K562 (cell line): ENCODE measurements around the gene PRSS37. TPM values are rescaled to one million over a fixed set of nuclear protein-coding genes. Genes with fewer than 3 reads are reported as not detected.

ENCODE experiments used
- ATAC-seq: fragments of 200-7000 bp; cut with Tn5 transposase; 3 replicates; pipeline ENCODE4 v1.9.1; 2020; ENCODE audit warnings: moderate library complexity
- BruUV-seq: library from RNA; stranded (reverse); fragments of 400-500 nt; replicated peaks from 2 replicates; lab custom pipeline; 2021; lab: Mats Ljungman, UMichigan
- CTCF ChIA-PET: fragments of 300-600 bp; formaldehyde crosslinking; extraction: SDS; loops from one replicate; lab custom pipeline; 2021; ENCODE audit warnings: low intra/inter-chr PET ratio; lab: Yijun Ruan, JAX
- POLR2A ChIA-PET: fragments of 300-600, 350-650 bp; sonication (Branson Sonifier 250); formaldehyde crosslinking; extraction: SDS; loops from one replicate; lab custom pipeline; 2021; ENCODE audit warnings: antibody characterized with exemption, inconsistent platforms; lab: Yijun Ruan, JAX
- DNase-seq, 4 experiments: peaks; one replicate each; pipeline versions ENCODE4 v3.0.0 to v3.0.0-alpha.2; 2011 to 2018; ENCODE audit warnings: low spot score in 3 of 4, mixed read lengths in 3 of 4; ENCODE audit errors: extremely low read depth in 1 of 4
- FAIRE-seq: peaks from 2 replicates; lab custom pipeline; 2011; peaks lifted over from hg19 to GRCh38; lab: Jason Lieb, UNC
- H2AFZ ChIP-seq: 2 replicates; pipeline ENCODE4 v1.6.0; 2011; ENCODE audit warnings: low read depth, low read length, control low read depth, inconsistent platforms
- H3K27ac ChIP-seq: fragments of 200-600 bp; 3 replicates; pipeline ENCODE4 v1.8.0; 2011; ENCODE audit warnings: low read depth, mild to moderate bottlenecking, control low read depth, inconsistent platforms, low read length, moderate library complexity, mixed read lengths; ENCODE audit errors: extremely low read depth
- H3K27me3 ChIP-seq, 2 experiments: fragments of 300-600 bp in 1 of 2; 2 replicates in 1 of 2; 3 replicates in 1 of 2; pipeline versions ENCODE4 v1.6.0 to v1.8.0; 2011; ENCODE audit warnings: inconsistent platforms in 2 of 2, low read length in 2 of 2, mild to moderate bottlenecking in 1 of 2, mixed read lengths in 1 of 2, moderate library complexity in 1 of 2; ENCODE audit not compliant: control insufficient read depth in 2 of 2, insufficient read depth in 2 of 2
- H3K36me3 ChIP-seq: fragments of 300-600 bp; 3 replicates; pipeline ENCODE4 v1.8.0; 2011; ENCODE audit warnings: mild to moderate bottlenecking, low read length, inconsistent platforms; ENCODE audit not compliant: control insufficient read depth, insufficient read depth
- H3K4me1 ChIP-seq, 2 experiments: fragments of 200-600 bp in 1 of 2; replicated peaks in 1 of 2; 2 replicates in 1 of 2; 3 replicates in 1 of 2; pipeline versions ENCODE4 v1.5.1 to v1.8.0; 2011; ENCODE audit warnings: inconsistent platforms in 2 of 2, low read length in 2 of 2, mild to moderate bottlenecking in 1 of 2, mixed read lengths in 1 of 2, moderate library complexity in 1 of 2; ENCODE audit not compliant: control insufficient read depth in 2 of 2, insufficient read depth in 2 of 2
- H3K4me2 ChIP-seq: 2 replicates; pipeline ENCODE4 v1.6.1; 2011; ENCODE audit warnings: low read length, control low read depth, inconsistent platforms, mixed read lengths; ENCODE audit not compliant: insufficient read depth
- H3K4me3 ChIP-seq: fragments of 200-600 bp; sonication (generic), shearing (Covaris generic); 2 replicates; pipeline ENCODE4 v1.5.1; 2016; ENCODE audit warnings: control low read depth, inconsistent platforms
- H3K79me2 ChIP-seq: fragments of 200-600 bp; 3 replicates; pipeline ENCODE4 v1.8.0; 2011; ENCODE audit warnings: low read length, inconsistent platforms; ENCODE audit not compliant: control insufficient read depth, insufficient read depth
- H3K9ac ChIP-seq, 2 experiments: 2 replicates each; pipeline versions ENCODE4 v1.6.0 to v1.6.1; 2011; ENCODE audit warnings: low read depth in 2 of 2, low read length in 2 of 2, control low read depth in 1 of 2, inconsistent platforms in 1 of 2, mild to moderate bottlenecking in 1 of 2, mixed read lengths in 1 of 2; ENCODE audit not compliant: insufficient read depth in 1 of 2
- H3K9me1 ChIP-seq: one replicate; pipeline ENCODE4 v1.6.0; 2011; ENCODE audit warnings: inconsistent platforms, mild to moderate bottlenecking, low read length, moderate library complexity; ENCODE audit not compliant: control insufficient read depth, insufficient read depth
- H3K9me3 ChIP-seq: replicated peaks from 2 replicates; pipeline ENCODE4 v1.5.1; 2011; ENCODE audit warnings: low read depth, low read length, inconsistent platforms; ENCODE audit not compliant: control insufficient read depth, insufficient read depth
- H4K20me1 ChIP-seq: replicated peaks from 2 replicates; pipeline ENCODE4 v1.6.1; 2011; ENCODE audit warnings: low read length, inconsistent platforms, mixed read lengths; ENCODE audit not compliant: control insufficient read depth, insufficient read depth
- C11orf30 ChIP-seq: fragments of 450-650 bp; IDR thresholded peaks from 2 replicates; pipeline ENCODE4 v1.6.1; 2016; ENCODE audit warnings: low read depth, mild to moderate bottlenecking
- DMBX1 ChIP-seq: fragments of 250-450 bp; sonication (Bioruptor Pico); IDR thresholded peaks from 2 replicates; pipeline ENCODE4 v1.8.0; 2022; ENCODE audit warnings: inconsistent platforms, mild to moderate bottlenecking, moderate library complexity, borderline replicate concordance
- HDGF ChIP-seq: fragments of 450-650 bp; IDR thresholded peaks from 2 replicates; pipeline ENCODE4 v1.6.1; 2016
- HNRNPLL ChIP-seq: fragments of 200-400 bp; formaldehyde crosslinking; IDR thresholded peaks from 2 replicates; pipeline ENCODE4 v1.6.1; 2017; ENCODE audit warnings: low read length, low read depth, mild to moderate bottlenecking; ENCODE audit not compliant: poor library complexity, severe bottlenecking
- NCOA2 ChIP-seq, 2 experiments: fragments of 450-650 bp; IDR thresholded peaks; 2 replicates each; pipeline ENCODE4 v1.6.1; 2018; ENCODE audit warnings: mild to moderate bottlenecking in 2 of 2, moderate library complexity in 1 of 2; ENCODE audit not compliant: partially characterized antibody in 2 of 2
- PHF8 ChIP-seq: fragments of 200-600 bp; sonication (generic); IDR thresholded peaks from 2 replicates; pipeline ENCODE4 v1.6.1; 2012; ENCODE audit warnings: mixed run types, mild to moderate bottlenecking, inconsistent platforms, low read length, moderate library complexity, borderline replicate concordance
- POLR2B ChIP-seq: fragments of 450-650 bp; IDR thresholded peaks from 2 replicates; pipeline ENCODE4 v1.6.1; 2018; ENCODE audit warnings: low read depth; ENCODE audit not compliant: partially characterized antibody
- ZC3H8 ChIP-seq: fragments of 450-650 bp; IDR thresholded peaks from 2 replicates; pipeline ENCODE4 v1.6.1; 2017
- WGBS: fragments of 100-300 bp; shearing (Covaris generic); methylation state at CpG from one replicate; pipeline ENCODE4 v1.1.6; 2016; ENCODE audit warnings: low coverage, mixed read lengths; ENCODE audit not compliant: insufficient coverage; ENCODE audit errors: missing lambda C conversion rate; 5-methylcytosine and 5-hydroxymethylcytosine counted together
- in situ Hi-C: fragments of 300-500 bp; cut with MboI; formaldehyde crosslinking; loops from 4 replicates; pipeline ENCODE4 v1.15.0; 2018; ENCODE audit warnings: inconsistent platforms, mixed read lengths
- intact Hi-C: fragments of 100-400 bp; cut with micrococcal nuclease; formaldehyde crosslinking; loops from 2 replicates; pipeline ENCODE4 v1.14.2; 2022
- polyA plus RNA-seq, 8 experiments: library from polyadenylated mRNA; depleted of rRNA in 4 of 8; stranded (reverse) in 5 of 8; unstranded in 3 of 8; fragments of >200 nt; fragmentation: Nextera tagmentation in 2 of 8; fragmentation: Illumina TruSeq in 1 of 8; extraction: Ambion mirVana in 2 of 8; extraction: Trizol in 1 of 8; gene quantifications; 2 replicates each; pipeline versions ENCODE4 v1.2.1 to v1.2.3, GENCODE V29; 2011 to 2014; ENCODE audit warnings: inconsistent platforms in 1 of 8, missing spikeins in 1 of 8
- total RNA-seq, 7 experiments: library from RNA; depleted of rRNA in 6 of 7; stranded (reverse); fragments of >200 nt in 6 of 7; fragmentation: Illumina TruSeq in 2 of 7; extraction: Trizol in 2 of 7; gene quantifications; 2 replicates each; pipeline versions ENCODE4 v1.2.1 to v1.2.3, GENCODE V29; 2011 to 2021; ENCODE audit warnings: low replicate concordance in 1 of 7
- TF ChIP-seq, protein P1 (sequence below), 3 experiments: fragments of 200-800 bp in 1 of 3; sonication (Bioruptor generic) in 1 of 3; sonication (generic) in 1 of 3; formaldehyde crosslinking in 1 of 3; IDR thresholded peaks; 2 replicates each; pipeline versions ENCODE4 v1.6.1 to v1.8.0; 2016 to 2022; ENCODE audit warnings: mild to moderate bottlenecking in 2 of 3, missing compliant biosample characterization in 2 of 3, missing genetic modification characterization in 2 of 3, missing genetic modification reagents in 1 of 3
- TF ChIP-seq, protein P2 (sequence below): fragments of 450-650 bp; IDR thresholded peaks from 2 replicates; pipeline ENCODE4 v1.6.1; 2017; ENCODE audit warnings: antibody characterized with exemption, mild to moderate bottlenecking
- TF ChIP-seq, protein P3 (sequence below): fragments of 250-450 bp; sonication (Bioruptor Pico); IDR thresholded peaks from 2 replicates; pipeline ENCODE4 v1.4.0; 2020; ENCODE audit warnings: mild to moderate bottlenecking, moderate library complexity

The PRSS37 gene
- total and polyA plus RNA-seq, 9 of the 15 experiments (the other 6 are each of a cell fraction or from before 2014, with no cell fraction given): not detected

DNA sequence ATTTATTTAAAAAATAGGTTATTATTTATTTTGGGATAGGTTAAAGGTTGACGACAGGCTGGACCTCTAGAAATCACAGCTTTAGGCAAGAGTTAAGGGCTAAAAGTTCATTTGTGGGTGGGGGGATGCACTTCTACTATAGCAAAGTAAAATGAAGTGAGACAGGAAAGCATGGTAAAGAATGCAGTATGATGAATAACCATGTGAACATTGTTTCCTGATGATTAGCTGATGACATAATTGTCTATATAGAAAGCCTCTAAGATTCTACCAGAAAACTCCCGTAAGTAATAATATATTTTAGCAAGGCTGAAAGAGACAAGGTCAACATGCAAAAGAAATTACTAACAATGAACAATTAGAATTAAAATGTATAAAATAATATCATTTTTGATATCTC is 25.7 kb upstream of the PRSS37 start (continued):
- TF ChIP-seq, protein P1, sequence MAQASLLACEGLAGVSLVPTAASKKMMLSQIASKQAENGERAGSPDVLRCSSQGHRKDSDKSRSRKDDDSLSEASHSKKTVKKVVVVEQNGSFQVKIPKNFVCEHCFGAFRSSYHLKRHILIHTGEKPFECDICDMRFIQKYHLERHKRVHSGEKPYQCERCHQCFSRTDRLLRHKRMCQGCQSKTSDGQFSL (CRISPR knock-in tag; IDR thresholded peaks at IDR 0.05): no peak
- TF ChIP-seq, protein P1 (tag; IDR thresholded peaks at IDR 0.05): no peak
- no peak for TF ChIP-seq PHF8
- no peak for TF ChIP-seq DMBX1 (CRISPR knock-in tag)
- TF ChIP-seq, all 486 proteins: peak for 0

DNA sequence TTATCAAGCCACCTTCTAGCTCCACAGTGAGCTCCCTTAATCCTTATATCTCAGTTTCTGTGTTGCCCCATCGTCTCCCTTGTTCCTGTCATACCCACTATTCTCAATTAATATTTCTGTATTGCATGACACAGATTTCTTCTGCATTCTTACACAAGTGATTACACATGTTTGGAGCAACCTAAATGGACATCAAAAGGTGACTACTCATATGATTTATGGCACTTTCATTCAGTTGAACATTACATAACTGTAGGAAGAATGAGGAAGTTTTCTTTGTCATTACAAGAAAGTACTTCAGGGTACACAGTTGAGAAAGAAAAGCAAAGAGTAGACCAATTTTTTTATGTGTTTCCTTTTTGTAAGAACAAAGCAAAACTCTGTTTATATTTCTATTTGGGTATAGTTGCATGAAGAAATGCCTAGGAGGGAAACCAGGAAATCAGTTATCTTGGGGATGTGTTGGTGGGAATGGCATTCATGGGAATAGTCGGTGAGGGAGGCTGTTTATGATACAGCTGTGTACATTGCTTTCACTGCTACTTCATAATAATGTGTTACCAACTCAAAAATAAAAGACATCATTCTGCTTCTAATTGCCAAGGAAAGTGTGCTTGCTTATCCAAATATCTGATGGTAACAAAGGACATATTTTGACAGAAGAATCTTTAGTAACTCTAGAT is 23.6 kb upstream of the PRSS37 start:
- no peaks in the 10 kb centered on the region for H3K36me3 ChIP-seq
- no peak overlapping the region for H3K9ac ChIP-seq
- H3K4me3 ChIP-seq: no peak overlapping the region
- ChIA-PET CTCF (no interaction called here), POLR2A (no interaction called here)
- no peaks in the 10 kb centered on the region for H3K4me1 ChIP-seq
- 0 out of 2 replicates have a peak, but pooled peaks cover 3% of the 10 kb centered on the region for H3K9me3 ChIP-seq
- H4K20me1 ChIP-seq: no peaks in the 10 kb centered on the region
- no peak for ATAC-seq
- intact Hi-C loops (no loop called here), in situ Hi-C loops (no loop called here)
- no peak for FAIRE-seq
- H3K27ac ChIP-seq: no peak overlapping the region
- no peaks in the 10 kb centered on the region for H3K9me1 ChIP-seq
- DNase-seq: no peak
- BruUV-seq: no TSS peak
- no peaks in the 10 kb centered on the region for H3K27me3 ChIP-seq
- H2AFZ ChIP-seq: no peak overlapping the region
- no peaks in the 10 kb centered on the region for H3K79me2 ChIP-seq
- 2% methylated on average over 2 of the region's 2 CpGs for WGBS
- H3K4me2 ChIP-seq: no peak overlapping the region
- no peak for TF ChIP-seq HNRNPLL
- TF ChIP-seq NCOA2 (IDR thresholded peaks at IDR 0.05; ENCODE audit: partially characterized antibody in 2 of 2): no peak
- TF ChIP-seq POLR2B: no peak
- TF ChIP-seq ZC3H8: no peak
- TF ChIP-seq, protein P2, sequence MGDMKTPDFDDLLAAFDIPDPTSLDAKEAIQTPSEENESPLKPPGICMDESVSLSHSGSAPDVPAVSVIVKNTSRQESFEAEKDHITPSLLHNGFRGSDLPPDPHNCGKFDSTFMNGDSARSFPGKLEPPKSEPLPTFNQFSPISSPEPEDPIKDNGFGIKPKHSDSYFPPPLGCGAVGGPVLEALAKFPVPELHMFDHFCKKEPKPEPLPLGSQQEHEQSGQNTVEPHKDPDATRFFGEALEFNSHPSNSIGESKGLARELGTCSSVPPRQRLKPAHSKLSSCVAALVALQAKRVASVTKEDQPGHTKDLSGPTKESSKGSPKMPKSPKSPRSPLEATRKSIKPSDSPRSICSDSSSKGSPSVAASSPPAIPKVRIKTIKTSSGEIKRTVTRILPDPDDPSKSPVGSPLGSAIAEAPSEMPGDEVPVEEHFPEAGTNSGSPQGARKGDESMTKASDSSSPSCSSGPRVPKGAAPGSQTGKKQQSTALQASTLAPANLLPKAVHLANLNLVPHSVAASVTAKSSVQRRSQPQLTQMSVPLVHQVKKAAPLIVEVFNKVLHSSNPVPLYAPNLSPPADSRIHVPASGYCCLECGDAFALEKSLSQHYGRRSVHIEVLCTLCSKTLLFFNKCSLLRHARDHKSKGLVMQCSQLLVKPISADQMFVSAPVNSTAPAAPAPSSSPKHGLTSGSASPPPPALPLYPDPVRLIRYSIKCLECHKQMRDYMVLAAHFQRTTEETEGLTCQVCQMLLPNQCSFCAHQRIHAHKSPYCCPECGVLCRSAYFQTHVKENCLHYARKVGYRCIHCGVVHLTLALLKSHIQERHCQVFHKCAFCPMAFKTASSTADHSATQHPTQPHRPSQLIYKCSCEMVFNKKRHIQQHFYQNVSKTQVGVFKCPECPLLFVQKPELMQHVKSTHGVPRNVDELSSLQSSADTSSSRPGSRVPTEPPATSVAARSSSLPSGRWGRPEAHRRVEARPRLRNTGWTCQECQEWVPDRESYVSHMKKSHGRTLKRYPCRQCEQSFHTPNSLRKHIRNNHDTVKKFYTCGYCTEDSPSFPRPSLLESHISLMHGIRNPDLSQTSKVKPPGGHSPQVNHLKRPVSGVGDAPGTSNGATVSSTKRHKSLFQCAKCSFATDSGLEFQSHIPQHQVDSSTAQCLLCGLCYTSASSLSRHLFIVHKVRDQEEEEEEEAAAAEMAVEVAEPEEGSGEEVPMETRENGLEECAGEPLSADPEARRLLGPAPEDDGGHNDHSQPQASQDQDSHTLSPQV: no peak
- TF ChIP-seq C11orf30: no peak
- TF ChIP-seq, protein P3, sequence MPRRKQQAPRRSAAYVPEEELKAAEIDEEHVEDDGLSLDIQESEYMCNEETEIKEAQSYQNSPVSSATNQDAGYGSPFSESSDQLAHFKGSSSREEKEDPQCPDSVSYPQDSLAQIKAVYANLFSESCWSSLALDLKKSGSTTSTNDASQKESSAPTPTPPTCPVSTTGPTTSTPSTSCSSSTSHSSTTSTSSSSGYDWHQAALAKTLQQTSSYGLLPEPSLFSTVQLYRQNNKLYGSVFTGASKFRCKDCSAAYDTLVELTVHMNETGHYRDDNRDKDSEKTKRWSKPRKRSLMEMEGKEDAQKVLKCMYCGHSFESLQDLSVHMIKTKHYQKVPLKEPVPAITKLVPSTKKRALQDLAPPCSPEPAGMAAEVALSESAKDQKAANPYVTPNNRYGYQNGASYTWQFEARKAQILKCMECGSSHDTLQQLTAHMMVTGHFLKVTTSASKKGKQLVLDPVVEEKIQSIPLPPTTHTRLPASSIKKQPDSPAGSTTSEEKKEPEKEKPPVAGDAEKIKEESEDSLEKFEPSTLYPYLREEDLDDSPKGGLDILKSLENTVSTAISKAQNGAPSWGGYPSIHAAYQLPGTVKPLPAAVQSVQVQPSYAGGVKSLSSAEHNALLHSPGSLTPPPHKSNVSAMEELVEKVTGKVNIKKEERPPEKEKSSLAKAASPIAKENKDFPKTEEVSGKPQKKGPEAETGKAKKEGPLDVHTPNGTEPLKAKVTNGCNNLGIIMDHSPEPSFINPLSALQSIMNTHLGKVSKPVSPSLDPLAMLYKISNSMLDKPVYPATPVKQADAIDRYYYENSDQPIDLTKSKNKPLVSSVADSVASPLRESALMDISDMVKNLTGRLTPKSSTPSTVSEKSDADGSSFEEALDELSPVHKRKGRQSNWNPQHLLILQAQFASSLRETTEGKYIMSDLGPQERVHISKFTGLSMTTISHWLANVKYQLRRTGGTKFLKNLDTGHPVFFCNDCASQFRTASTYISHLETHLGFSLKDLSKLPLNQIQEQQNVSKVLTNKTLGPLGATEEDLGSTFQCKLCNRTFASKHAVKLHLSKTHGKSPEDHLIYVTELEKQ (CRISPR knock-in tag): no peak
- no peak for TF ChIP-seq HDGF
